Prostate gland (tissue), 2 donors: ENCODE data around the gene CASP3.

Experiments
- POLR2A ChIP-seq: fragments of 450-650 bp; IDR thresholded peaks from one replicate; pipeline ENCODE4 v1.6.1; 2016; ENCODE audit warnings: antibody characterized with exemption, mild to moderate bottlenecking
- POLR2AphosphoS5 ChIP-seq: sonication (generic); formaldehyde crosslinking; IDR thresholded peaks from one replicate; pipeline ENCODE4 v1.6.1; 2017; ENCODE audit warnings: antibody characterized with exemption
- TF ChIP-seq, protein P1 (sequence below), 4 experiments: fragments of 200-600 bp in 2 of 4; fragments of 450-650 bp in 2 of 4; sonication (generic) in 2 of 4; IDR thresholded peaks; 1 replicate in 3 of 4; 2 replicates in 1 of 4; pipeline ENCODE4 v1.5.1; 2016 to 2019; ENCODE audit warnings: antibody characterized with exemption in 4 of 4, mild to moderate bottlenecking in 2 of 4, moderate library complexity in 2 of 4

DNA sequence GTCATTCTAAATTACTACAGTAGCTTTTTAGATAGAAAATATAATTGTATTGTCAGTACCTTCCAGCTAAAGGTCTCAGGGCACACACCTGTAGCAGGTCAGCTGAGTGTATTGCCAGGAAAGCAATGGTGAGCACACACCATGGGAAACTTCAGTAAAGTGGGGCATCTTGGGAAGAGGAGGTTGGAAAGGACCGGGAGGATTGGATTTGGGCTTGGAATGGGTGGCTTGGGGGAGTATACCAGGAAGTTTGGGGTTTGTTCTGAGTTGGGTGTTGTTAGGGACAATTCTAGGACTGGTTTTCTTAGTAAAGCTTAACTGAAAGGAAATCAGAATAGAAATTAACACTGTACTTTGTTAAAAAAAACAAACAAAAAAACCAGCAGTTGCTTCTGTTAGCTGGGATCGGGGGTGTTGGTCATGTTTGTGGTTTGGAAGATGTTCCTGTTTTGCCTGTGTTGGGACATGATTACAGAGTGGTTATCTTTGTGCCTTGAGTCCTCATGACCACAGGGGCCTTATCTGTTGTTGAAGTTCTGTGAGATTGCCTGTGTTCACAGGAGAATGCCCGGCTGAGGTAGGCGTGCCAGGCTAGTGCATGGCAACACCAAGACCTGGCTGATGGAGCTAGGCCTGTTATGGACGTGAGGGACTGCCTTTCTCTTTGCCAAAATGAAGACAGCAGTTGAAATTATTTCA is 35.4 kb upstream of the CASP3 start:
- TF ChIP-seq, protein P1, sequence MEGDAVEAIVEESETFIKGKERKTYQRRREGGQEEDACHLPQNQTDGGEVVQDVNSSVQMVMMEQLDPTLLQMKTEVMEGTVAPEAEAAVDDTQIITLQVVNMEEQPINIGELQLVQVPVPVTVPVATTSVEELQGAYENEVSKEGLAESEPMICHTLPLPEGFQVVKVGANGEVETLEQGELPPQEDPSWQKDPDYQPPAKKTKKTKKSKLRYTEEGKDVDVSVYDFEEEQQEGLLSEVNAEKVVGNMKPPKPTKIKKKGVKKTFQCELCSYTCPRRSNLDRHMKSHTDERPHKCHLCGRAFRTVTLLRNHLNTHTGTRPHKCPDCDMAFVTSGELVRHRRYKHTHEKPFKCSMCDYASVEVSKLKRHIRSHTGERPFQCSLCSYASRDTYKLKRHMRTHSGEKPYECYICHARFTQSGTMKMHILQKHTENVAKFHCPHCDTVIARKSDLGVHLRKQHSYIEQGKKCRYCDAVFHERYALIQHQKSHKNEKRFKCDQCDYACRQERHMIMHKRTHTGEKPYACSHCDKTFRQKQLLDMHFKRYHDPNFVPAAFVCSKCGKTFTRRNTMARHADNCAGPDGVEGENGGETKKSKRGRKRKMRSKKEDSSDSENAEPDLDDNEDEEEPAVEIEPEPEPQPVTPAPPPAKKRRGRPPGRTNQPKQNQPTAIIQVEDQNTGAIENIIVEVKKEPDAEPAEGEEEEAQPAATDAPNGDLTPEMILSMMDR (IDR thresholded peaks at IDR 0.05) = no peak
- no peak for TF ChIP-seq POLR2AphosphoS5
- TF ChIP-seq POLR2A = no peak
